RWPE2 (cell line): ENCODE results near the gene PDCD1.

Experiments
- ATAC-seq: fragments of 200-7000 bp; cut with Tn5 transposase; 3 replicates; pipeline ENCODE4 v1.9.1; 2021; ENCODE audit warnings: low read depth
- DNase-seq: peaks from one replicate; pipeline ENCODE4 v3.0.0-alpha.2; 2020; ENCODE audit warnings: low spot score
- H3K27ac ChIP-seq: fragments of 450-650 bp; 2 replicates; pipeline ENCODE4 v1.5.1; 2017; ENCODE audit warnings: mild to moderate bottlenecking; ENCODE audit not compliant: poor library complexity, severe bottlenecking
- H3K27me3 ChIP-seq: fragments of 250-450 bp; sonication (Bioruptor Pico); 2 replicates; pipeline ENCODE4 v1.5.1; 2021; ENCODE audit warnings: mild to moderate bottlenecking, moderate library complexity; ENCODE audit not compliant: insufficient read depth, poor library complexity, severe bottlenecking
- H3K36me3 ChIP-seq: fragments of 250-450 bp; sonication (Bioruptor Pico); 2 replicates; pipeline ENCODE4 v1.5.1; 2020; ENCODE audit warnings: low read depth, mild to moderate bottlenecking, moderate library complexity
- H3K4me1 ChIP-seq: fragments of 250-450 bp; sonication (Bioruptor Pico); 2 replicates; pipeline ENCODE4 v1.5.1; 2021; ENCODE audit warnings: mild to moderate bottlenecking, moderate library complexity; ENCODE audit not compliant: insufficient read depth, poor library complexity, severe bottlenecking
- H3K4me3 ChIP-seq: fragments of 250-450 bp; sonication (Bioruptor Pico); 2 replicates; pipeline ENCODE4 v1.5.1; 2021; ENCODE audit warnings: mild to moderate bottlenecking, moderate library complexity; ENCODE audit not compliant: severe bottlenecking
- H3K9me3 ChIP-seq: fragments of 250-450 bp; sonication (Bioruptor Pico); 2 replicates; pipeline ENCODE4 v1.5.1; 2021; ENCODE audit warnings: mild to moderate bottlenecking, moderate library complexity; ENCODE audit not compliant: severe bottlenecking
- TF ChIP-seq, protein P1 (sequence below): fragments of 450-650 bp; IDR thresholded peaks from one replicate; pipeline ENCODE4 v1.5.1; 2017; ENCODE audit warnings: mild to moderate bottlenecking, moderate library complexity; ENCODE audit not compliant: poor library complexity, severe bottlenecking

The PDCD1 gene

DNA sequence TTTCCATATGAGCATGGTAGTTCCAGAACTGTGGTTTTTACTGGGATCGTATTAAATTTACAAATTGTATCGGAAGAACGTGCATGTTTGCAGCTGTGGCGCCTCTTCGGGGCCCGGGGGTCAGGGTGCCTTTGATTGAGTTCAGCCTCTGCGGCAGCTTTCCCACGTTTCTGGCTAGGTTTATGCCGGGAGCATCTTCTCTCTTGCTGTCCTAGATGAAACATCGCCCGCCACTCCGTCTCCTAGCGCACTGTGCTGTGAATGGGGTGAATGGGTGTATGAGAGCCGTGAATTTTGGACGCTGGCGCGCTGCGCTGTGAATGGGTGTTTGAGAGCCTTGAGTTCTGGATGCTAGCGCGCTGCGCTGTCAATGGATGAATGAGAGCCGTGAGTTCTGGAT, 12.3 kb downstream of the PDCD1 start:
- no peak overlapping the region for H3K27ac ChIP-seq
- DNase-seq: no peak
- peaks cover 16% of the 10 kb centered on the region for H3K27me3 ChIP-seq
- H3K4me3 ChIP-seq: no peak overlapping the region
- H3K9me3 ChIP-seq: no peaks in the 10 kb centered on the region
- TF ChIP-seq, protein P1, sequence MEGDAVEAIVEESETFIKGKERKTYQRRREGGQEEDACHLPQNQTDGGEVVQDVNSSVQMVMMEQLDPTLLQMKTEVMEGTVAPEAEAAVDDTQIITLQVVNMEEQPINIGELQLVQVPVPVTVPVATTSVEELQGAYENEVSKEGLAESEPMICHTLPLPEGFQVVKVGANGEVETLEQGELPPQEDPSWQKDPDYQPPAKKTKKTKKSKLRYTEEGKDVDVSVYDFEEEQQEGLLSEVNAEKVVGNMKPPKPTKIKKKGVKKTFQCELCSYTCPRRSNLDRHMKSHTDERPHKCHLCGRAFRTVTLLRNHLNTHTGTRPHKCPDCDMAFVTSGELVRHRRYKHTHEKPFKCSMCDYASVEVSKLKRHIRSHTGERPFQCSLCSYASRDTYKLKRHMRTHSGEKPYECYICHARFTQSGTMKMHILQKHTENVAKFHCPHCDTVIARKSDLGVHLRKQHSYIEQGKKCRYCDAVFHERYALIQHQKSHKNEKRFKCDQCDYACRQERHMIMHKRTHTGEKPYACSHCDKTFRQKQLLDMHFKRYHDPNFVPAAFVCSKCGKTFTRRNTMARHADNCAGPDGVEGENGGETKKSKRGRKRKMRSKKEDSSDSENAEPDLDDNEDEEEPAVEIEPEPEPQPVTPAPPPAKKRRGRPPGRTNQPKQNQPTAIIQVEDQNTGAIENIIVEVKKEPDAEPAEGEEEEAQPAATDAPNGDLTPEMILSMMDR: no peak
- H3K4me1 ChIP-seq: no peaks in the 10 kb centered on the region
- H3K36me3 ChIP-seq: no peaks in the 10 kb centered on the region
- ATAC-seq: no peak

DNA sequence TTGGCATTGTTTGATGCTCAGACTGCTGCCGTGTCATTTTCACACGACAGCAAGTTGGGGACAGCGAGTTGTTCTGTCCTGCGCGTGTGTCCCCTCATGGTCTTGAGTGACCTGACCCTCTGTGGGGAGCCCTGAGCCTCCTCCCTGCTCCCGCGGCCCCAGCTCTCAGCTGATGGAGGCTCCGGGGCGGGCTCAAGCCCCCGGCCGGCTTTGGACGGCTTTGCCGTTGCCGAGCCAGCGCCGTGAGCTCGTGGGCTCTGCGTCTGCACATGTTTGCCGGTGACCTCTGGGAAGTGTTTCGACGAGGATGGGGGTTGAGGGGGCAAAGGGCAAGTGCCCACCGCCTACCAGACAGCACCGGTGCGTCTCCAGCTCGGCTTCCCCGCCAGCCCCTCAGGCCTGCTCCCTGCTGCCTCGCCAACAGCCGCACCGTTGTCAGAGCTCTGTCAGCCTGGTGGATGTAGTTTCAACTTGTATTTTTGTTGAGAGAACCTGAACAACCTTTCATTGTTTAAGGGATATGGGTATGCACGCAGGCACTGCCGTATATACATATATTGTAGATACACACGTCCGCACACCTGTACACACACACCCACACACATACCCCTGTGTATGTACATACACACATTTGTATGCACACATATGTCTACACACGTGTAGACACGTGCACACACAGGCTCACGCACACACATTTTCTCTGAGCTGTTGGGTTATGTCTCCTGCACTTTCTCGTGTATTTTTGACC, 13.7 kb downstream of the PDCD1 start:
- H3K27me3 ChIP-seq: peaks cover 16% of the 10 kb centered on the region
- TF ChIP-seq, protein P1: no peak
- no peaks in the 10 kb centered on the region for H3K9me3 ChIP-seq
- ATAC-seq (no peak), DNase-seq (no peak)
- no peak overlapping the region for H3K4me3 ChIP-seq
- H3K36me3 ChIP-seq: no peaks in the 10 kb centered on the region
- no peaks in the 10 kb centered on the region for H3K4me1 ChIP-seq
- H3K27ac ChIP-seq: no peak overlapping the region

DNA sequence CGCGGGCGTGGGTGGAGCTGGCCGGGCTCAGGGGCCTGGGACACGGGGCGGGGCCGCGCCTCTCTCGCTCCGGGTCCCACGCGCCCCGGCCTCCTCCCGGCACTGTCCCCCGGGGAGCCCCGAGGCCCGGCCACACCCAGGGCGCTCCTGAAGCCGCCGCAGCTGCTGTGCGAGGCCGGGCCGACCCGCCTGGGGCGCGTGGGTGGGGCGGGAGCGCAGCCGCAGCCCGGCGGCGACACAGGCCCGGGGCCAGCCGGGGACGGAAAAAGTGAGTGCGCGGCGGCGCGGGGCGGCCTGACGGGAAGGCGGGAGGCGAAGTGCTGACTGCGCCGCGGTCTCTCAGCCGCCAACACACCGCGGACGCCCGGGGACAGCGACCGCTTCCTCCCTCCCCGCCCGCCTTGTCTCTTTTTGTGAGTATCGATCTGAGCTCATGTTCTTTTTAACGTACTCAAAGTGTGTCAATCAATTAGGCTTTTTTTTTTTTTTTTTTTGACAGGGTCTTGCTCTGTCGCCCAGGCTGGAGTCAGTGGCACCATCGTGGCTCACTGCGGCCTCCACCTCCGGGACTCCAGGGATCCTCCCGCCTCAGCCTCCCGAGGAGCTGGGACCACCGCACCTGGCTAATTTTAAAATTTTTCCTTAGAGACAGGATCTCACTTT, 14.5 kb downstream of the PDCD1 start:
- H3K4me3 ChIP-seq: peak overlapping the region; percentile 16
- no peaks in the 10 kb centered on the region for H3K4me1 ChIP-seq
- DNase-seq (peak; percentile 45), ATAC-seq (peak; percentile 83)
- no peaks in the 10 kb centered on the region for H3K9me3 ChIP-seq
- H3K27me3 ChIP-seq: peaks cover 16% of the 10 kb centered on the region
- TF ChIP-seq, protein P1: peak; percentile 12
- no peak overlapping the region for H3K27ac ChIP-seq
- H3K36me3 ChIP-seq: no peaks in the 10 kb centered on the region

DNA sequence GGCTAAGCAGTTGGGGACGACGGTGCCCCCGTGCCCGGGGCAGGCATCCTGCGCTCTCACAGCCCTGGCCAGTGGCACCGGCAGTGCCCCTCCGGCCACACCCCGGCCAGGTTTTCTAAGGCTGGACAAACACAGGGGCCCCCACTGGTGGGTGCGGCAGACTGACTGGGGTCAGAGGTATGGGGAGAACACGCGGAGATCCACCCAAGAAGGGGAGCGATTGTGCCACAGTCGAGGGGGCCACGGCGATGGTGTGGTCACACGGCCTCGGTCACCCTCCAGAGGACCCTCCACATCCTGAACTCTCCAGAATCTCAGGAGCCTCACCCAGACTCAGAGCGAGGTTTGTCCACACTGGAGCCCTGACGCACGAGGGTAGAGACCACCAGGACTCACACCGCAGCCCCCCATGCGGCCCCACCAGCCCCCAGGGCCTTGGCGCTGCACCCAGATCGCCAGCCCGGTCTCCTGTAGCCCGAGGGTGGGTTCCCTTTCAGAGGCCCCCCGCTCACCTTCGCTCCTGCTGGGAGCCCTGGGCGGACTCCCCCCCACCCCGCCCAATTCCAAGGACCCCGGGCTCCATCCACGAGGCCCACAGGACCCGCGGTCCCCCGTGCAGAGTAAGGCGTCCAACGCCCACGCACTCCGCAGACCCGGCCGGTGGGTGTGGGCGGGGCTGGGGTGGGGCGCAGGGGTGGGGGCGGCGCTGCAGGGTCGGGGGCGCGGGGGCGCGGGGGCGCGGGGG, 15.2 kb downstream of the PDCD1 start:
- Histone ChIP-seq H3K27ac (no peak overlapping the region), H3K4me3 (no peak overlapping the region), H3K4me1 (no peaks in the 10 kb centered on the region), H3K27me3 (peaks cover 16% of the 10 kb centered on the region), H3K9me3 (no peaks in the 10 kb centered on the region), H3K36me3 (no peaks in the 10 kb centered on the region)
- ATAC-seq: no peak
- DNase-seq: no peak
- TF ChIP-seq, protein P1: no peak
